CD4-positive, alpha-beta memory T cell (primary cell): ENCODE results near the gene AIM2. TPM values are rescaled to one million over a fixed set of nuclear protein-coding genes. Genes with fewer than 3 reads are reported as not detected.

ENCODE experiments used
- CTCF ChIA-PET: fragments of 350-600 bp; sonication (Branson Sonifier 250); formaldehyde crosslinking; loops from one replicate; lab custom pipeline; 2021; ENCODE audit warnings: inconsistent platforms; ENCODE audit not compliant: partially characterized antibody; lab: Charles Lee
- POLR2A ChIA-PET: fragments of 350-600 bp; sonication (Branson Sonifier 250); formaldehyde crosslinking; loops from one replicate; lab custom pipeline; 2021; ENCODE audit not compliant: partially characterized antibody; lab: Charles Lee
- DNase-seq, 5 donors: peaks; one replicate each; pipeline versions ENCODE4 v3.0.0 to v3.0.0-alpha.2; 2020 to 2022; ENCODE audit warnings: mixed read lengths in 1 of 5
- H3K27ac ChIP-seq: one replicate; pipeline ENCODE4 v1.7.0; 2013; ENCODE audit warnings: low read depth, low read length
- H3K27me3 ChIP-seq: 2 replicates; pipeline ENCODE4 v1.7.0; 2013; ENCODE audit warnings: mild to moderate bottlenecking, low read length, moderate library complexity; ENCODE audit not compliant: insufficient read depth
- H3K36me3 ChIP-seq: 2 replicates; pipeline ENCODE4 v1.7.0; 2013; ENCODE audit warnings: mild to moderate bottlenecking, low read length, moderate library complexity; ENCODE audit not compliant: insufficient read depth
- H3K4me1 ChIP-seq: 2 replicates; pipeline ENCODE4 v1.7.0; 2013; ENCODE audit warnings: mild to moderate bottlenecking, low read length, moderate library complexity; ENCODE audit not compliant: insufficient read depth
- H3K4me3 ChIP-seq, 2 donors: one replicate each; pipeline ENCODE4 v1.7.0; 2013; ENCODE audit warnings: low read length in 2 of 2, mild to moderate bottlenecking in 1 of 2
- H3K9me3 ChIP-seq, 2 donors: one replicate each; pipeline ENCODE4 v1.7.0; 2013; ENCODE audit warnings: low read length in 2 of 2, control low read depth in 1 of 2; ENCODE audit not compliant: control insufficient read depth in 1 of 2
- H3K27ac Mint-ChIP-seq, 7 donors: one replicate each; pipeline ENCODE4 v1.8.0; 2020 to 2021; ENCODE audit warnings: mixed read lengths in 7 of 7, mild to moderate bottlenecking in 6 of 7, inconsistent platforms in 3 of 7, moderate library complexity in 3 of 7
- H3K27me3 Mint-ChIP-seq, 2 donors: one replicate each; pipeline ENCODE4 v1.8.0; 2020 to 2021; ENCODE audit warnings: mixed read lengths in 2 of 2
- H3K36me3 Mint-ChIP-seq, 2 donors: one replicate each; pipeline ENCODE4 v1.8.0; 2020 to 2021; ENCODE audit warnings: mixed read lengths in 2 of 2, inconsistent platforms in 1 of 2, mild to moderate bottlenecking in 1 of 2
- H3K4me1 Mint-ChIP-seq, 4 donors: one replicate each; pipeline ENCODE4 v1.8.0; 2020 to 2021; ENCODE audit warnings: mixed read lengths in 4 of 4, mild to moderate bottlenecking in 1 of 4
- H3K4me3 Mint-ChIP-seq, 8 donors: one replicate each; pipeline ENCODE4 v1.8.0; 2020 to 2021; ENCODE audit warnings: mixed read lengths in 8 of 8, mild to moderate bottlenecking in 7 of 8, moderate library complexity in 6 of 8, inconsistent platforms in 3 of 8
- H3K9me3 Mint-ChIP-seq, 8 donors: one replicate each; pipeline ENCODE4 v1.8.0; 2020 to 2021; ENCODE audit warnings: mixed read lengths in 8 of 8, mild to moderate bottlenecking in 5 of 8, inconsistent platforms in 3 of 8, moderate library complexity in 1 of 8
- intact Hi-C: fragments of 100-400 bp; cut with micrococcal nuclease; formaldehyde crosslinking; loops from one replicate; pipeline ENCODE4 v1.15.1; 2023
- polyA plus RNA-seq, 2 donors: library from polyadenylated mRNA; unstranded; fragments of 300-500 nt; fragmentation: Illumina TruSeq; gene quantifications; one replicate each; pipeline ENCODE4 v1.2.3, GENCODE V29; 2021
- total RNA-seq, 2 experiments: library from RNA; stranded (reverse); gene quantifications; one replicate each; pipeline ENCODE4 v1.2.3, GENCODE V29; 2021

AIM2 gene
- total and polyA plus RNA-seq, 4 experiments from 2014 or later, result 2.9 to 8.1 (median 7.9) TPM

DNA sequence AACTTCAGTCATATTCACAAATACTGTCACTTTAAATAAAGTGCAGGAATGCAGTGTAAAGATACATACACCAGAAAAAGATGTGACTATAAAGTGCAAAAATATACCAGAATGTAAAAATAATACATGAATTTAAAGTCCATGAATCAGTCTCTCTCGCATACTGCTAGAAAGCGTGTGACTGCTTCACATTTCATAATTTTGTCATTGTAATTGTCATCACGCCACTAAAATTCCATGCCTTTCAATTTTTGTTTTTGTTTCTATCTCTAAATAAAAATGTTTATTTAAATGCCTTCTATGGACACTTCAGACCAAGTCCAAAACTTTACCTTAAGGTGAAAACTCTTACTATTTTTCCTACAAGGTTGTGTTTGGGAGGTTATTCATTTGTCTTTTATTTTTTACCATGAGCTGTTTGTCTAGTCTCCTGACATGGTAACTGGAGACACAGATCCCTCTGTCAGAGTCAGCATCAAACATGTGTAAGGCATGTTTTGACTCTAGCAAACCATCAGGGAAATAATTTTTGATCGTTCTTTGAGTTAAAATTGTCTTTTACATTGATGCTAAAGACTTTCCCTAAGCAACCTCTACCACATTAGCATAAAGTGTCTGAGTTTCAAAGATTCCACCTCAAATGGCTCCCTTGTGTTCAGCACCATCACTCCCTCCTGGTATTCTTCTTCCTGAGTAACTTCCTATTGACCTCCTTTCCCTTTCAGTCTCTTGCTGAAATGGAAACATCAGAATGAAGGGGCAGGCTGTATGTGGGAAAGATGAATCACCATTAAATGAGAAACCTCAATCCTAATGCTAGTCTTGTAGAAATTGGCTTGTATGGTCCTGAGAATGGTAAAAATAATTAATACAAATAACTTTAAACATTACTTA, 14.0 kb upstream of the AIM2 start:
- H3K36me3 ChIP-seq, result no peaks in the 10 kb centered on the region
- CTCF ChIA-PET, result interaction anchor here (1.0 to 4.5 kb wide), 5 partner anchors 13 to 887 kb away, joined by 3 to 44 read pairs (median 22); partner anchors contain the start of gene AIM2
- Mint-ChIP-seq H3K36me3 (no peaks in the 10 kb centered on the region), H3K27me3 (no peaks in the 10 kb centered on the region), H3K9me3 (no peaks in the 10 kb centered on the region), H3K4me1 (peaks cover 6 to 32% (median 22%) of the 10 kb centered on the region in 4 donors), H3K27ac (no peak overlapping the region), H3K4me3 (no peak overlapping the region)
- H3K9me3 ChIP-seq, result no peaks in the 10 kb centered on the region
- H3K27me3 ChIP-seq, result no peaks in the 10 kb centered on the region
- POLR2A ChIA-PET, result no interaction called here
- no peak for DNase-seq
- H3K4me3 ChIP-seq, result no peak overlapping the region
- no peak overlapping the region for H3K27ac ChIP-seq
- peaks cover 7% of the 10 kb centered on the region for H3K4me1 ChIP-seq
- intact Hi-C loops, result no loop called here

DNA sequence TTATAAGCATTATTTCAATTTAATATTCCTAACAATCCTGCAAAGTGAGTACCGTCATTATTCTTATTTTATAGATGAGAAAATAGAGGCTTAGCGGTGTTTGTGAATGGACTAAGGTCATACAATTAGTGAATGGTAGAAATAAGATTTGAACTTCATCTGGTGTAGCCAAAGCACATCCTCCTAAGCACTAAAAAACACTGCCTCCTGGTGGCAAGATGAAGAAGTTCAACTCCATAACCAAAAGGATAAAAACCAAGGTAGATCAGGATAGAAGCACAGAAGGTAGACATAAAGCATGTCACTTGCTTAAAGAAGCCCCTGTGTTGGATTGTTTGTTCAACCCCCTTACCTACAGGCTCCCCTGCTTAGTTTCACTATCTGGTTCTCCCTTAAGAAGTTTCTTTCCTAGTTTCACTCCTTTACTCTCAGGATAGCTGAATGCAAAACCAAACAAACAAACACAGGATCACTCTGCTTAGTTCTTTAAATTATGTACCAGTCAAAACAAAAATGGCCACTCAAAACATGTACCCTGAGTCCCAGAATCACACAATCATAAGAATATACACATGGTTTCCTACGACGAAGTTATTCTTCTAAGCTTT, 12.7 kb upstream of the AIM2 start:
- intact Hi-C loops, result loop anchor here (1.0 to 10.0 kb wide), 5 partner anchors 13 to 1124 kb away; partner anchors contain the start of genes AIM2 and KIRREL1
- H3K36me3 Mint-ChIP-seq, result no peaks in the 10 kb centered on the region
- H3K27me3 Mint-ChIP-seq, result no peaks in the 10 kb centered on the region
- ChIA-PET POLR2A (interaction anchor here (1.0 to 1.5 kb wide), 2 partner anchors 12 to 13 kb away, joined by 3 read pairs; partner anchors contain the start of gene AIM2), CTCF (interaction anchor here (1.0 to 4.5 kb wide), 14 partner anchors 9 to 1131 kb away, joined by 3 to 44 read pairs (median 4); partner anchors contain the start of gene AIM2)
- Histone ChIP-seq H3K36me3 (no peaks in the 10 kb centered on the region), H3K4me3 (no peak overlapping the region), H3K9me3 (no peaks in the 10 kb centered on the region), H3K27me3 (no peaks in the 10 kb centered on the region), H3K4me1 (peaks cover 7% of the 10 kb centered on the region), H3K27ac (no peak overlapping the region)
- H3K9me3 Mint-ChIP-seq, result no peaks in the 10 kb centered on the region
- no peak overlapping the region for H3K4me3 Mint-ChIP-seq
- peaks cover 6 to 32% (median 22%) of the 10 kb centered on the region in 4 donors for H3K4me1 Mint-ChIP-seq
- no peak overlapping the region for H3K27ac Mint-ChIP-seq
- DNase-seq, result peak in 4 of 5 donors; percentile 39 to 57 (median 40)

DNA sequence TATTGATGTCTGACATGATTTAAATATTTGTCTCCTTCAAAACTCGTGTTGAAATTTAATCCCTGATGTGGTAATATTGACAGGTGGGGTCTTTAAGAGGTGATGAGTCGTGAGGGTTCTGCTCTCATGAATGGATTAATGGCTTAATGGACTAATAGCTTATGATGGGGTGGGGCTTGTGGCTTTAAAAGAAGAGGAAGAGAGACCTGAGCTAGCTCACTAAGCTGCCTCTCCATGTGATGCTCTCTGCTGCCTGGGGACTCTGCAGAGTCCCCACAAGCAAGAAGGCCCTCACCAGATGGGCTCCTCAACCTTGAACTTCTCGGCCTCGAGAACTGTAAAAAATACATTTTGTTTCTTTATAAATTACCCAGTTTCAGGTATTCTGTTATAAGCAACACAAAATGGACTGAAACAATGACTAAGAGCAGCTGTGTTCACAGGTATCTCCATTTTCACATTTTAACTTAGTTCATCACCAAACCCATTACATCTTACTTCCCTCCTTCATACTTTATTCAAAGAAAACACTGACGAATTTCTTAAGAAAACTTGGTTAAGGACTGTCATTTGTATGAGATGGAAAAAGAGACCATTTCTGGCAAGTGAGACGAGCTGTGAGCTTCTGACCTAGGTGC, 12.1 kb upstream of the AIM2 start:
- CTCF ChIA-PET, result interaction anchor here (1.0 to 4.5 kb wide), 13 partner anchors 11 to 1131 kb away, joined by 3 to 44 read pairs (median 4); partner anchors contain the start of gene AIM2
- intact Hi-C loops, result loop anchor here (1.0 to 10.0 kb wide), 5 partner anchors 12 to 1124 kb away; partner anchors contain the start of genes AIM2 and KIRREL1
- H3K27me3 ChIP-seq, result no peaks in the 10 kb centered on the region
- no peak overlapping the region for H3K27ac ChIP-seq
- Mint-ChIP-seq H3K27me3 (no peaks in the 10 kb centered on the region), H3K4me1 (peaks cover 6 to 32% (median 22%) of the 10 kb centered on the region in 4 donors), H3K9me3 (no peaks in the 10 kb centered on the region), H3K27ac (peak overlapping the region in 1 of 7 donors; percentile 42), H3K4me3 (no peak overlapping the region), H3K36me3 (no peaks in the 10 kb centered on the region)
- DNase-seq, result peak in 1 of 5 donors; percentile 6
- no peaks in the 10 kb centered on the region for H3K36me3 ChIP-seq
- H3K9me3 ChIP-seq, result no peaks in the 10 kb centered on the region
- H3K4me1 ChIP-seq, result peaks cover 7% of the 10 kb centered on the region
- no peak overlapping the region for H3K4me3 ChIP-seq
- POLR2A ChIA-PET, result interaction anchor here (1.0 to 1.5 kb wide), 2 partner anchors 11 to 12 kb away, joined by 3 read pairs; partner anchors contain the start of gene AIM2

DNA sequence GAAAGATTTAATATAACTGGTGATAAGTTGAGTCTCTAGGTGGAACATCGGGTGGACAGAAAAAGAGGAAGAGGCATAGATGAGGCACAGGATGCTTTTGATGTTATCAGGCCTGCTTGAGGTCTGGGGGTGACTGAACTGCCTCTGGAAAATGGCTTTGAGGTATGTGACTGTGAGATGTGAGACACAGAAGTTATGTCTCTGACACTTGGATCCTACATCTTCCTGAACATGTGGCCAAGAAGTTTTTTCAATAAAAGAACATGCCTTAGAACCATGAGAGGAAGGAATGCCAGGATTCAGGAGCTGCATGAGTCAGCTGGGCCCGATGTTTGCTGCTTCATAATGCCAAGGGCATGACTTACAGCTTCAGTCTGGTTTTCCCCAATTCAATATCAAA, 11.5 kb upstream of the AIM2 start:
- Histone ChIP-seq H3K9me3 (no peaks in the 10 kb centered on the region), H3K4me3 (no peak overlapping the region), H3K27me3 (no peaks in the 10 kb centered on the region), H3K4me1 (peaks cover 7% of the 10 kb centered on the region), H3K36me3 (no peaks in the 10 kb centered on the region), H3K27ac (no peak overlapping the region)
- Mint-ChIP-seq H3K4me1 (peaks cover 6 to 32% (median 22%) of the 10 kb centered on the region in 4 donors), H3K36me3 (no peaks in the 10 kb centered on the region), H3K4me3 (no peak overlapping the region), H3K27ac (peak overlapping the region in 1 of 7 donors; percentile 48), H3K9me3 (no peaks in the 10 kb centered on the region), H3K27me3 (no peaks in the 10 kb centered on the region)
- CTCF ChIA-PET, result interaction anchor here (1.0 to 4.5 kb wide), 9 partner anchors 11 to 1130 kb away, joined by 3 to 44 read pairs (median 4); partner anchors contain the start of gene AIM2
- DNase-seq, result no peak
- POLR2A ChIA-PET, result interaction anchor here (1.0 kb wide), 1 partner anchor 11 kb away, joined by 3 read pairs; no protein-coding TSS in a partner anchor
- intact Hi-C loops, result loop anchor here (2.0 to 10.0 kb wide), 2 partner anchors 1095 to 1123 kb away; partner anchors contain the start of gene KIRREL1

DNA sequence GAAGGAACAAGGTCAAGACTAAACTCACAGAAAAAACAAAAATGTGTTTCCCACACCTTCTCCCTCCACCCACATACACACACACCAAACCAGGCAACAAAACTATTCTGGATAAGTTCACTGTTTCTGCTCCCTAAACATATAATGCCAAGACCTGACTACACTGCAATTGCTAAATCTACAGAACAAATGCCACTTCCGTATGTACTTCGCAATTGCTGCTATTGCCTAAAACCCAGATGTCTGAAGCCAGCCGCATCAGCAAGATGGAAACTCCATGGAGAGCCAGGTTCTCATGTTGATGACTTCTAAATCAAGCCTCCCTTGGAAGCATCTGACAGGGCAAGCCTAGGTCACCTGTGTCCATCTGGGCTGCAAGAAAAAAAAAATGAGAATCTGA, 8.3 kb upstream of the AIM2 start:
- no peak overlapping the region for H3K27ac Mint-ChIP-seq
- H3K36me3 ChIP-seq, result no peaks in the 10 kb centered on the region
- H3K4me3 Mint-ChIP-seq, result no peak overlapping the region
- no peaks in the 10 kb centered on the region for H3K9me3 Mint-ChIP-seq
- DNase-seq, result no peak
- no peak overlapping the region for H3K27ac ChIP-seq
- no peak overlapping the region for H3K4me3 ChIP-seq
- H3K36me3 Mint-ChIP-seq, result no peaks in the 10 kb centered on the region
- CTCF ChIA-PET, result interaction anchor here (1.5 kb wide), 1 partner anchor 9 kb away, joined by 8 read pairs; the partner anchor contains the start of gene AIM2
- no peaks in the 10 kb centered on the region for H3K4me1 ChIP-seq
- no peaks in the 10 kb centered on the region for H3K9me3 ChIP-seq
- intact Hi-C loops, result loop anchor here (10.0 kb wide), 1 partner anchor 1120 kb away; no protein-coding TSS in a partner anchor
- peaks cover 3 to 17% (median 11%) of the 10 kb centered on the region in 4 donors for H3K4me1 Mint-ChIP-seq
- no peaks in the 10 kb centered on the region for H3K27me3 Mint-ChIP-seq
- POLR2A ChIA-PET, result no interaction called here
- H3K27me3 ChIP-seq, result no peaks in the 10 kb centered on the region

DNA sequence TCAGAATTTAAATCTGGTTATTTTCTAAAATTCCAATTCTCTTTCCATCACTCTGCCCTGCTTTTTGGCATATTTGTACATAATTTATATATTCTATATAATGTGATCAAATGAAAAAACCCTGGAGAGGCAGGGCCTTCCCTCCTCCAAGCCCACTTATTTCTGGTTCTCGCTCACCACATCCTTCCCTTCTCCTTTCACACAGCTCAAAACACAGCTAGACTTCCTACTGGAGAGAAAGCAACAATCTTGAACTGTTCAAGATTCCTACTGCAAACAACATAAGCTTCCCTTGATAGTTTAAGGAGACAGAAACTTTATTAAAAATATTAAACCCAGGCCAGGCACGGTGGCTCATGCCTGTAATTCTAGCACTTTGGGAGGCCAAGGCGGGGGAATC, 7.6 kb upstream of the AIM2 start:
- Mint-ChIP-seq H3K4me3 (no peak overlapping the region), H3K27ac (no peak overlapping the region)

More for the DNA sequence above, 7.6 kb upstream of the AIM2 start:
- no peaks in the 10 kb centered on the region for H3K27me3 Mint-ChIP-seq
- Histone ChIP-seq H3K4me1 (no peaks in the 10 kb centered on the region), H3K27ac (no peak overlapping the region), H3K4me3 (no peak overlapping the region), H3K9me3 (no peaks in the 10 kb centered on the region), H3K27me3 (no peaks in the 10 kb centered on the region), H3K36me3 (no peaks in the 10 kb centered on the region)
- ChIA-PET CTCF (interaction anchor here (3.5 kb wide), 1 partner anchor 12 kb away, joined by 19 read pairs; no protein-coding TSS in a partner anchor), POLR2A (no interaction called here)
- no peaks in the 10 kb centered on the region for H3K36me3 Mint-ChIP-seq
- H3K9me3 Mint-ChIP-seq, result no peaks in the 10 kb centered on the region
- H3K4me1 Mint-ChIP-seq, result peaks cover 2 to 14% (median 7%) of the 10 kb centered on the region in 4 donors
- no peak for DNase-seq
- intact Hi-C loops, result loop anchor here (10.0 kb wide), 1 partner anchor 1119 kb away; no protein-coding TSS in a partner anchor
